ENCODE data around the gene ORM1. TPM values are rescaled to one million over a fixed set of nuclear protein-coding genes. Genes with fewer than 3 reads are reported as not detected.

ORM1 gene
- total and polyA plus RNA-seq, 2 of the 8 experiments (the other 6 are each of a cell fraction or from before 2014, with no cell fraction given), result 0.32 TPM; not detected in 1

GRCh38 chr9:114284316-114285060, 38.4 kb upstream of the ORM1 start:
- no peak overlapping the region for H2AK5ac ChIP-seq (ENCODE audit: low read depth, low read length)
- H4K20me1 ChIP-seq (replicated peaks in 1 of 2; ENCODE audit: control insufficient read depth in 1 of 2, insufficient read depth in 2 of 2, low read length in 2 of 2), result peaks cover 0 to 1% of the 10 kb centered on the region in 2 experiments
- H3K4me2 ChIP-seq (ENCODE audit: insufficient read depth in 1 of 2, low read depth in 2 of 2, low read length in 2 of 2), result no peak overlapping the region
- no peaks in the 10 kb centered on the region for H3K27me3 ChIP-seq (replicated peaks in 1 of 4; ENCODE audit: control insufficient read depth in 3 of 4, extremely low read depth in 1 of 4, insufficient read depth in 3 of 4, low read length in 3 of 4)
- H3K18ac ChIP-seq (ENCODE audit: extremely low read depth, low read length), result no peak overlapping the region
- H3K4me1 ChIP-seq (replicated peaks in 1 of 4; ENCODE audit: control insufficient read depth in 3 of 4, insufficient read depth in 4 of 4, low read length in 3 of 4), result peaks cover 0 to 20% (median 4%) of the 10 kb centered on the region in 4 experiments; a peak in 5 of 7 replicates
- H3K4me3 ChIP-seq (ENCODE audit: extremely low read depth in 1 of 4, insufficient read depth in 2 of 4, low read depth in 3 of 4, low read length in 4 of 4), result no peak overlapping the region
- 90% methylated on average over 11 of the region's 11 CpGs; no CpG with 5 or more reads in 1 of the 2 experiments for WGBS, 2 experiments (ENCODE audit: extremely low coverage in 1 of 2, insufficient coverage in 1 of 2, insufficient read length in 1 of 2, insufficient replicate concordance in 2 of 2, low coverage in 1 of 2, low lambda C conversion rate in 2 of 2, missing lambda C conversion rate in 1 of 2)
- no peak overlapping the region for H3K14ac ChIP-seq (ENCODE audit: insufficient read length)
- ChIA-PET POLR2A (ENCODE audit: partially characterized antibody) (no interaction called here), CTCF (ENCODE audit: partially characterized antibody) (interaction anchor here (0.7 to 2.9 kb wide), 6 partner anchors 12 to 201 kb away, joined by 3 to 20 read pairs (median 4); no protein-coding TSS in a partner anchor)
- no peak overlapping the region for H3K56ac ChIP-seq (replicated peaks; ENCODE audit: insufficient read length, low read depth, low read length)
- H3K23ac ChIP-seq (ENCODE audit: insufficient read length), result no peak overlapping the region
- H4K91ac ChIP-seq (replicated peaks; ENCODE audit: insufficient read length, low read length), result no peak overlapping the region
- no peak for FAIRE-seq
- H3K27ac ChIP-seq (ENCODE audit: low read depth, low read length), result no peak overlapping the region
- no peak overlapping the region for H2BK20ac ChIP-seq (ENCODE audit: low read length)
- no peak overlapping the region for H2BK120ac ChIP-seq (replicated peaks; ENCODE audit: low read depth, low read length)
- TF ChIP-seq YY1 (IDR thresholded peaks at IDR 0.05; ENCODE audit: low read depth, low read length) (no peak), GTF2F1 (IDR thresholded peaks at IDR 0.05; ENCODE audit: borderline replicate concordance, low read depth, low read length) (no peak), POLR2A (IDR thresholded peaks at IDR 0.05; ENCODE audit: control extremely low read depth in 1 of 2, low read depth in 2 of 2, low read length in 2 of 2) (no peak)
- H3K36me3 ChIP-seq (ENCODE audit: control insufficient read depth in 2 of 4, insufficient read depth in 4 of 4, low read length in 3 of 4), result peaks cover 0 to 4% (median 0%) of the 10 kb centered on the region in 4 experiments; a peak in 1 of 8 replicates
- no peak overlapping the region for H3K4ac ChIP-seq (replicated peaks; ENCODE audit: insufficient read length, low read depth, low read length)
- no peak overlapping the region for H2AFZ ChIP-seq (ENCODE audit: low read length)
- no peak overlapping the region for H3K9ac ChIP-seq (replicated peaks in 1 of 4; ENCODE audit: extremely low read depth in 1 of 4, low read depth in 3 of 4, low read length in 3 of 4)
- no peak overlapping the region for H2BK12ac ChIP-seq (ENCODE audit: low read depth, low read length)
- no peak overlapping the region for H2BK5ac ChIP-seq (ENCODE audit: low read depth, low read length)
- no peak overlapping the region; the same call in 1 of the 2 replicates for H4K8ac ChIP-seq (ENCODE audit: extremely low read depth, insufficient read depth, low read length)
- no peaks in the 10 kb centered on the region for H3K79me1 ChIP-seq (ENCODE audit: low read depth, low read length)
- H3K9me3 ChIP-seq (ENCODE audit: insufficient read depth in 2 of 2, low read depth in 1 of 2, low read length in 1 of 2), result no peaks in the 10 kb centered on the region
- H3K79me2 ChIP-seq (ENCODE audit: control insufficient read depth in 1 of 2, insufficient read depth in 2 of 2, low read length in 2 of 2), result no peaks in the 10 kb centered on the region
- H2BK15ac ChIP-seq (ENCODE audit: low read length), result no peak overlapping the region
- H4K5ac ChIP-seq (ENCODE audit: insufficient read length, low read depth, low read length), result no peak overlapping the region
- DNase-seq (ENCODE audit: low read depth in 1 of 2, low spot score in 2 of 2), result no peak
- no peaks in the 10 kb centered on the region for H3K23me2 ChIP-seq (ENCODE audit: low read depth, low read length)

Measured in H1 (cell line).